ENCODE results near the gene UFSP1.

DNA sequence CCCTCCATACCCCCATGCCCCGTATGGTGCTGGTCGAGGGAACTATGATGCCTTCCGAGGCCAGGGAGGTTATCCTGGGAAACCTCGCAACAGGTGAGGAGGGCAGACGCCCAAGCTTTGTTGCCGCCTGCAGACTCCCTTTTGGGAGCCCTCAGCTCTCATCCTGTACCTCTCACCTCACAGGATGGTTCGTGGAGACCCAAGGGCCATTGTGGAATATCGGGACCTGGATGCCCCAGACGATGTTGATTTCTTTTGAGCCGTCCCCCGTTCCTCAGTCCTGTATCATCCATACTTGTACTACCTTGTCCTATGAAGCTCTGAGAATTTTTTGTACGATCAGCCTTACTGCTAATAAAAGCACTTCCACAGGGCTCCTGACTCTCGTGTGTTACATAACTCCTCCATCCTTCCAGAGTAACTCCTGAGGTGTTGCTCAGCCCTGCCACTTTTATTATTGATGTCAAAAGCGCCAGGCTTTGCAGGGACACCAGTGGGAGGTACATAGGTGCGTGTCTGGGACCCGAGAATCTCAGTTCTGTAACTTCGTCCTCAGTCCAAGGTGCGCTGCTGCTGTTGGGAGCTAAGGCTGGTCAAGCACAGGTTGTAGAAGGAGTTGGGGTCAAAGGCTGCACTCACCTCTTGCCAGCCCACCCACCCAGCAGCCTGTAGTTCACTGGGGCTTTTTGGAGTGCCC is 1.1 kb downstream of the UFSP1 start:
- TF ChIP-seq NR1H2 (CRISPR knock-in tag; IDR thresholded peaks at IDR 0.05; ENCODE audit: borderline replicate concordance, low read depth) (no peak), CEBPB (IDR thresholded peaks at IDR 0.05; ENCODE audit: borderline replicate concordance, low read depth, low read length) (no peak), REPIN1 (CRISPR knock-in tag; IDR thresholded peaks at IDR 0.05; ENCODE audit: borderline replicate concordance, low read depth) (no peak), JUND (CRISPR knock-in tag; IDR thresholded peaks at IDR 0.05) (no peak), RARG (CRISPR knock-in tag; IDR thresholded peaks at IDR 0.05; ENCODE audit: low read depth) (no peak), HDAC2 (CRISPR knock-in tag; IDR thresholded peaks at IDR 0.05) (no peak), ZNF878 (CRISPR knock-in tag; IDR thresholded peaks at IDR 0.05) (no peak), ZNF496 (CRISPR knock-in tag; IDR thresholded peaks at IDR 0.05; ENCODE audit: insufficient replicate concordance) (no peak), MXI1 (IDR thresholded peaks at IDR 0.05; ENCODE audit: borderline replicate concordance, low read depth, low read length) (no peak), ELF1 (CRISPR knock-in tag; IDR thresholded peaks at IDR 0.05) (no peak)
- TF ChIP-seq, protein P1, sequence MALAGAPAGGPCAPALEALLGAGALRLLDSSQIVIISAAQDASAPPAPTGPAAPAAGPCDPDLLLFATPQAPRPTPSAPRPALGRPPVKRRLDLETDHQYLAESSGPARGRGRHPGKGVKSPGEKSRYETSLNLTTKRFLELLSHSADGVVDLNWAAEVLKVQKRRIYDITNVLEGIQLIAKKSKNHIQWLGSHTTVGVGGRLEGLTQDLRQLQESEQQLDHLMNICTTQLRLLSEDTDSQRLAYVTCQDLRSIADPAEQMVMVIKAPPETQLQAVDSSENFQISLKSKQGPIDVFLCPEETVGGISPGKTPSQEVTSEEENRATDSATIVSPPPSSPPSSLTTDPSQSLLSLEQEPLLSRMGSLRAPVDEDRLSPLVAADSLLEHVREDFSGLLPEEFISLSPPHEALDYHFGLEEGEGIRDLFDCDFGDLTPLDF (CRISPR knock-in tag; IDR thresholded peaks at IDR 0.05), result no peak
- TF ChIP-seq, protein P2, sequence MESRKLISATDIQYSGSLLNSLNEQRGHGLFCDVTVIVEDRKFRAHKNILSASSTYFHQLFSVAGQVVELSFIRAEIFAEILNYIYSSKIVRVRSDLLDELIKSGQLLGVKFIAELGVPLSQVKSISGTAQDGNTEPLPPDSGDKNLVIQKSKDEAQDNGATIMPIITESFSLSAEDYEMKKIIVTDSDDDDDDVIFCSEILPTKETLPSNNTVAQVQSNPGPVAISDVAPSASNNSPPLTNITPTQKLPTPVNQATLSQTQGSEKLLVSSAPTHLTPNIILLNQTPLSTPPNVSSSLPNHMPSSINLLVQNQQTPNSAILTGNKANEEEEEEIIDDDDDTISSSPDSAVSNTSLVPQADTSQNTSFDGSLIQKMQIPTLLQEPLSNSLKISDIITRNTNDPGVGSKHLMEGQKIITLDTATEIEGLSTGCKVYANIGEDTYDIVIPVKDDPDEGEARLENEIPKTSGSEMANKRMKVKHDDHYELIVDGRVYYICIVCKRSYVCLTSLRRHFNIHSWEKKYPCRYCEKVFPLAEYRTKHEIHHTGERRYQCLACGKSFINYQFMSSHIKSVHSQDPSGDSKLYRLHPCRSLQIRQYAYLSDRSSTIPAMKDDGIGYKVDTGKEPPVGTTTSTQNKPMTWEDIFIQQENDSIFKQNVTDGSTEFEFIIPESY (CRISPR knock-in tag; IDR thresholded peaks at IDR 0.05), result no peak; the same call in 1 of the 2 replicates
- TF ChIP-seq, protein P3, sequence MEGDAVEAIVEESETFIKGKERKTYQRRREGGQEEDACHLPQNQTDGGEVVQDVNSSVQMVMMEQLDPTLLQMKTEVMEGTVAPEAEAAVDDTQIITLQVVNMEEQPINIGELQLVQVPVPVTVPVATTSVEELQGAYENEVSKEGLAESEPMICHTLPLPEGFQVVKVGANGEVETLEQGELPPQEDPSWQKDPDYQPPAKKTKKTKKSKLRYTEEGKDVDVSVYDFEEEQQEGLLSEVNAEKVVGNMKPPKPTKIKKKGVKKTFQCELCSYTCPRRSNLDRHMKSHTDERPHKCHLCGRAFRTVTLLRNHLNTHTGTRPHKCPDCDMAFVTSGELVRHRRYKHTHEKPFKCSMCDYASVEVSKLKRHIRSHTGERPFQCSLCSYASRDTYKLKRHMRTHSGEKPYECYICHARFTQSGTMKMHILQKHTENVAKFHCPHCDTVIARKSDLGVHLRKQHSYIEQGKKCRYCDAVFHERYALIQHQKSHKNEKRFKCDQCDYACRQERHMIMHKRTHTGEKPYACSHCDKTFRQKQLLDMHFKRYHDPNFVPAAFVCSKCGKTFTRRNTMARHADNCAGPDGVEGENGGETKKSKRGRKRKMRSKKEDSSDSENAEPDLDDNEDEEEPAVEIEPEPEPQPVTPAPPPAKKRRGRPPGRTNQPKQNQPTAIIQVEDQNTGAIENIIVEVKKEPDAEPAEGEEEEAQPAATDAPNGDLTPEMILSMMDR (CRISPR knock-in tag; IDR thresholded peaks at IDR 0.05), result no peak
- TF ChIP-seq, protein P4, sequence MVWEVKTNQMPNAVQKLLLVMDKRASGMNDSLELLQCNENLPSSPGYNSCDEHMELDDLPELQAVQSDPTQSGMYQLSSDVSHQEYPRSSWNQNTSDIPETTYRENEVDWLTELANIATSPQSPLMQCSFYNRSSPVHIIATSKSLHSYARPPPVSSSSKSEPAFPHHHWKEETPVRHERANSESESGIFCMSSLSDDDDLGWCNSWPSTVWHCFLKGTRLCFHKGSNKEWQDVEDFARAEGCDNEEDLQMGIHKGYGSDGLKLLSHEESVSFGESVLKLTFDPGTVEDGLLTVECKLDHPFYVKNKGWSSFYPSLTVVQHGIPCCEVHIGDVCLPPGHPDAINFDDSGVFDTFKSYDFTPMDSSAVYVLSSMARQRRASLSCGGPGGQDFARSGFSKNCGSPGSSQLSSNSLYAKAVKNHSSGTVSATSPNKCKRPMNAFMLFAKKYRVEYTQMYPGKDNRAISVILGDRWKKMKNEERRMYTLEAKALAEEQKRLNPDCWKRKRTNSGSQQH (CRISPR knock-in tag; IDR thresholded peaks at IDR 0.05; ENCODE audit: low read depth), result no peak

Data from HepG2 (cell line).